ENCODE measurements around the gene IL17RE. TPM values are rescaled to one million over a fixed set of nuclear protein-coding genes. Genes with fewer than 3 reads are reported as not detected.
A peak's percentile ranks its signal among the peaks of the same experiment; 100 is the strongest.

IL17RE gene
- total and polyA plus RNA-seq, 2 of the 13 experiments (the other 11 are each of a cell fraction or from before 2014, with no cell fraction given), result 14.5 to 24.1 TPM

DNA sequence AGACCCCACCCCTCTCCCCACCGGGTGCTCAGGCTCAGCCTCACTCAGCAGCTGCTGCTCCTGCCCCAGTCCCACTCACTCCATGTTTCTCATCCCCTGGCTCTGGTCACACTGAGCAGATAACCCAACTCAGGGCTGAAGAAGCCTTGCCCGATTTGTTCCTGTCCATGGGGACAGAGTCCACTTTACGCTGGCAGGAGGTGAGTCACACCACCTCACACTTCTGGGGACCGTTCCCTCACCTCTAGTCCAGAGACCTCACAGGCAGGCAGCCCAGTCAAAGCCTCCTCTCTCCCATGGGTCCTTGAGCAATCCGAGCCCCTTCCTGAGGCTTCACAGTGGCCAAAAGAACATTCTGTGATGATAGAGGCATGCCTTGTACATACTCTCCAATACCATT lies 23.9 kb upstream of the IL17RE start (continued):
- TF ChIP-seq PHF5A (CRISPR knock-in tag; IDR thresholded peaks at IDR 0.05; ENCODE audit: low read depth, unreplicated experiment) (no peak), PHF21A (CRISPR knock-in tag; IDR thresholded peaks at IDR 0.05) (peak; percentile 73), NFATC3 (CRISPR knock-in tag; IDR thresholded peaks at IDR 0.05) (no peak), AGO1 (IDR thresholded peaks at IDR 0.05; ENCODE audit: low read depth, low read length, poor library complexity, severe bottlenecking) (no peak), ZNF605 (CRISPR knock-in tag; IDR thresholded peaks at IDR 0.05) (no peak; the same call in 1 of the 2 replicates), ZFP37 (CRISPR knock-in tag; IDR thresholded peaks at IDR 0.05; ENCODE audit: borderline replicate concordance) (no peak), ZFP82 (CRISPR knock-in tag; IDR thresholded peaks at IDR 0.05; ENCODE audit: borderline replicate concordance) (no peak), NCOA2 (CRISPR knock-in tag; IDR thresholded peaks at IDR 0.05) (no peak), MAZ (IDR thresholded peaks at IDR 0.05; ENCODE audit: borderline replicate concordance, low read depth, low read length) (no peak; the same call in 1 of the 2 replicates), MAZ (CRISPR knock-in tag; IDR thresholded peaks at IDR 0.05; ENCODE audit: low read depth) (peak; percentile 54; the same call in 1 of the 2 replicates), PCBP2 (optimal IDR thresholded peaks at IDR 0.05; ENCODE audit: low read depth, low read length, poor library complexity, severe bottlenecking) (no peak), KDM1A (CRISPR knock-in tag; IDR thresholded peaks at IDR 0.05) (no peak), ZNF34 (CRISPR knock-in tag; IDR thresholded peaks at IDR 0.05; ENCODE audit: borderline replicate concordance) (no peak), WIZ (CRISPR knock-in tag; IDR thresholded peaks at IDR 0.05) (peak; percentile 68; the same call in 1 of the 2 replicates), KLF13 (CRISPR knock-in tag; IDR thresholded peaks at IDR 0.05) (no peak), KLF6 (CRISPR knock-in tag; IDR thresholded peaks at IDR 0.05) (no peak; the same call in 1 of the 2 replicates), ZNF652 (CRISPR knock-in tag; IDR thresholded peaks at IDR 0.05; ENCODE audit: borderline replicate concordance, low read depth) (no peak), KDM3A (CRISPR knock-in tag; IDR thresholded peaks at IDR 0.05; ENCODE audit: low read depth) (0 out of 2 replicates have a peak, but pooled peaks have one; percentile 48), NKX3-1 (CRISPR knock-in tag; IDR thresholded peaks at IDR 0.05) (no peak), EZH2 (conservative IDR thresholded peaks at IDR 0.05; ENCODE audit: low read depth, low read length) (no peak), HIVEP1 (CRISPR knock-in tag; IDR thresholded peaks at IDR 0.05) (no peak)
- TF ChIP-seq, protein P1, sequence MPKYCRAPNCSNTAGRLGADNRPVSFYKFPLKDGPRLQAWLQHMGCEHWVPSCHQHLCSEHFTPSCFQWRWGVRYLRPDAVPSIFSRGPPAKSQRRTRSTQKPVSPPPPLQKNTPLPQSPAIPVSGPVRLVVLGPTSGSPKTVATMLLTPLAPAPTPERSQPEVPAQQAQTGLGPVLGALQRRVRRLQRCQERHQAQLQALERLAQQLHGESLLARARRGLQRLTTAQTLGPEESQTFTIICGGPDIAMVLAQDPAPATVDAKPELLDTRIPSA (CRISPR knock-in tag; IDR thresholded peaks at IDR 0.05; ENCODE audit: borderline replicate concordance), result no peak
- TF ChIP-seq, protein P2, sequence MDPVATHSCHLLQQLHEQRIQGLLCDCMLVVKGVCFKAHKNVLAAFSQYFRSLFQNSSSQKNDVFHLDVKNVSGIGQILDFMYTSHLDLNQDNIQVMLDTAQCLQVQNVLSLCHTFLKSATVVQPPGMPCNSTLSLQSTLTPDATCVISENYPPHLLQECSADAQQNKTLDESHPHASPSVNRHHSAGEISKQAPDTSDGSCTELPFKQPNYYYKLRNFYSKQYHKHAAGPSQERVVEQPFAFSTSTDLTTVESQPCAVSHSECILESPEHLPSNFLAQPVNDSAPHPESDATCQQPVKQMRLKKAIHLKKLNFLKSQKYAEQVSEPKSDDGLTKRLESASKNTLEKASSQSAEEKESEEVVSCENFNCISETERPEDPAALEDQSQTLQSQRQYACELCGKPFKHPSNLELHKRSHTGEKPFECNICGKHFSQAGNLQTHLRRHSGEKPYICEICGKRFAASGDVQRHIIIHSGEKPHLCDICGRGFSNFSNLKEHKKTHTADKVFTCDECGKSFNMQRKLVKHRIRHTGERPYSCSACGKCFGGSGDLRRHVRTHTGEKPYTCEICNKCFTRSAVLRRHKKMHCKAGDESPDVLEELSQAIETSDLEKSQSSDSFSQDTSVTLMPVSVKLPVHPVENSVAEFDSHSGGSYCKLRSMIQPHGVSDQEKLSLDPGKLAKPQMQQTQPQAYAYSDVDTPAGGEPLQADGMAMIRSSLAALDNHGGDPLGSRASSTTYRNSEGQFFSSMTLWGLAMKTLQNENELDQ (CRISPR knock-in tag; IDR thresholded peaks at IDR 0.05; ENCODE audit: borderline replicate concordance), result no peak
- TF ChIP-seq, protein P3, sequence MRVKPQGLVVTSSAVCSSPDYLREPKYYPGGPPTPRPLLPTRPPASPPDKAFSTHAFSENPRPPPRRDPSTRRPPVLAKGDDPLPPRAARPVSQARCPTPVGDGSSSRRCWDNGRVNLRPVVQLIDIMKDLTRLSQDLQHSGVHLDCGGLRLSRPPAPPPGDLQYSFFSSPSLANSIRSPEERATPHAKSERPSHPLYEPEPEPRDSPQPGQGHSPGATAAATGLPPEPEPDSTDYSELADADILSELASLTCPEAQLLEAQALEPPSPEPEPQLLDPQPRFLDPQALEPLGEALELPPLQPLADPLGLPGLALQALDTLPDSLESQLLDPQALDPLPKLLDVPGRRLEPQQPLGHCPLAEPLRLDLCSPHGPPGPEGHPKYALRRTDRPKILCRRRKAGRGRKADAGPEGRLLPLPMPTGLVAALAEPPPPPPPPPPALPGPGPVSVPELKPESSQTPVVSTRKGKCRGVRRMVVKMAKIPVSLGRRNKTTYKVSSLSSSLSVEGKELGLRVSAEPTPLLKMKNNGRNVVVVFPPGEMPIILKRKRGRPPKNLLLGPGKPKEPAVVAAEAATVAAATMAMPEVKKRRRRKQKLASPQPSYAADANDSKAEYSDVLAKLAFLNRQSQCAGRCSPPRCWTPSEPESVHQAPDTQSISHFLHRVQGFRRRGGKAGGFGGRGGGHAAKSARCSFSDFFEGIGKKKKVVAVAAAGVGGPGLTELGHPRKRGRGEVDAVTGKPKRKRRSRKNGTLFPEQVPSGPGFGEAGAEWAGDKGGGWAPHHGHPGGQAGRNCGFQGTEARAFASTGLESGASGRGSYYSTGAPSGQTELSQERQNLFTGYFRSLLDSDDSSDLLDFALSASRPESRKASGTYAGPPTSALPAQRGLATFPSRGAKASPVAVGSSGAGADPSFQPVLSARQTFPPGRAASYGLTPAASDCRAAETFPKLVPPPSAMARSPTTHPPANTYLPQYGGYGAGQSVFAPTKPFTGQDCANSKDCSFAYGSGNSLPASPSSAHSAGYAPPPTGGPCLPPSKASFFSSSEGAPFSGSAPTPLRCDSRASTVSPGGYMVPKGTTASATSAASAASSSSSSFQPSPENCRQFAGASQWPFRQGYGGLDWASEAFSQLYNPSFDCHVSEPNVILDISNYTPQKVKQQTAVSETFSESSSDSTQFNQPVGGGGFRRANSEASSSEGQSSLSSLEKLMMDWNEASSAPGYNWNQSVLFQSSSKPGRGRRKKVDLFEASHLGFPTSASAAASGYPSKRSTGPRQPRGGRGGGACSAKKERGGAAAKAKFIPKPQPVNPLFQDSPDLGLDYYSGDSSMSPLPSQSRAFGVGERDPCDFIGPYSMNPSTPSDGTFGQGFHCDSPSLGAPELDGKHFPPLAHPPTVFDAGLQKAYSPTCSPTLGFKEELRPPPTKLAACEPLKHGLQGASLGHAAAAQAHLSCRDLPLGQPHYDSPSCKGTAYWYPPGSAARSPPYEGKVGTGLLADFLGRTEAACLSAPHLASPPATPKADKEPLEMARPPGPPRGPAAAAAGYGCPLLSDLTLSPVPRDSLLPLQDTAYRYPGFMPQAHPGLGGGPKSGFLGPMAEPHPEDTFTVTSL (CRISPR knock-in tag; IDR thresholded peaks at IDR 0.05; ENCODE audit: borderline replicate concordance), result peak; percentile 82; the same call in 1 of the 2 replicates

Data from HepG2 (cell line).